Neutrophil (primary cell): ENCODE measurements around the gene MIER2.

Experiments used
- H3K27ac ChIP-seq: fragments of 200-600 bp; sonication (generic); 2 replicates; pipeline ENCODE4 v1.5.1; 2016; ENCODE audit warnings: mild to moderate bottlenecking, moderate library complexity
- H3K27me3 ChIP-seq: fragments of 200-600 bp; sonication (generic); 2 replicates; pipeline ENCODE4 v1.6.0; 2016; ENCODE audit warnings: mild to moderate bottlenecking
- H3K36me3 ChIP-seq: fragments of 200-600 bp; sonication (generic); 2 replicates; pipeline ENCODE4 v1.5.1; 2017
- H3K4me1 ChIP-seq, 2 experiments: fragments of 200-600 bp in 1 of 2; sonication (generic) in 1 of 2; 1 replicate in 1 of 2; 2 replicates in 1 of 2; pipeline versions ENCODE4 v1.5.1 to v1.6.1; 2013 to 2016; ENCODE audit warnings: low read depth in 1 of 2, low read length in 1 of 2, mild to moderate bottlenecking in 1 of 2, moderate library complexity in 1 of 2; ENCODE audit not compliant: control insufficient read depth in 1 of 2, insufficient read depth in 1 of 2
- H3K4me3 ChIP-seq, 2 experiments: fragments of 200-600 bp in 1 of 2; sonication (generic) in 1 of 2; 1 replicate in 1 of 2; 2 replicates in 1 of 2; pipeline ENCODE4 v1.5.1; 2013 to 2016; ENCODE audit warnings: low read depth in 1 of 2, low read length in 1 of 2, mild to moderate bottlenecking in 1 of 2, moderate library complexity in 1 of 2
- H3K9me3 ChIP-seq: fragments of 200-600 bp; sonication (generic); 2 replicates; pipeline ENCODE4 v1.5.1; 2016
- TF ChIP-seq, protein P1 (sequence below): fragments of 200-600 bp; sonication (generic); IDR thresholded peaks from 2 replicates; pipeline ENCODE4 v1.5.1; 2016; ENCODE audit warnings: antibody characterized with exemption

Gene MIER2

DNA sequence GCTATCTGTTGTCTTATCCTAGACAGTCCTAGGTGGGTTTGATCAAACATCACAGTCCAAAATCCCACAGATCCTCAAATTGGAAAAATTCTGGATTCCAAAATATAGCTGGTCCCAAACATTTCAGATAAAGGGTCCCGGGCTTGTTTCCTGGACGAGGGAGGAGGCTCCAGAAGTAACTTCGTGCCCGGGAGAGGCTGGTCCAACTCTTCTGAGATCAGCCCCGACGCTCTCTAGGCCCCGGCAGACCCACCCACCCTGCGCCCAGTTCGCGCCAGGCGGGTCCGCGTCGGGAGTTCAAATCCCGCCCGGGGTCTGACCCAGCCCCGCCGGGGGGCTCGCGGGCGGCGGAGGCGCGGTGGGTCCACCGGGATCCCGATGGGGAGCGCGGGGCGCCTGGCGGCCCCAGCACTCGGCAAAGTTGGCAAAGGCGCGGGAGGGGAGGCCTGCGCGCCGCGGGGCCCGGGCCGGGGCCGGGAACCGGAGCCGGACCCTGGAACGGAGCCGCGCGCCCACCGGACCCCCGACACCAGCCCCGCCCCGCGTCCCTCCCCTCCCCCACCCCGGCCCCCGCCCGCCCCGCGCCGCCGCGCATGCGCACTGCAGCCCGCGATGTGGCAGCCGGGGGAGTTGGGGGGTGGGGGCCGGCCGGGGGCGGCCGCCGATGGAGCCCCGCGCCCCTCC lies 513 bp downstream of the MIER2 start:
- H3K9me3 ChIP-seq = no peaks in the 10 kb centered on the region
- TF ChIP-seq, protein P1, sequence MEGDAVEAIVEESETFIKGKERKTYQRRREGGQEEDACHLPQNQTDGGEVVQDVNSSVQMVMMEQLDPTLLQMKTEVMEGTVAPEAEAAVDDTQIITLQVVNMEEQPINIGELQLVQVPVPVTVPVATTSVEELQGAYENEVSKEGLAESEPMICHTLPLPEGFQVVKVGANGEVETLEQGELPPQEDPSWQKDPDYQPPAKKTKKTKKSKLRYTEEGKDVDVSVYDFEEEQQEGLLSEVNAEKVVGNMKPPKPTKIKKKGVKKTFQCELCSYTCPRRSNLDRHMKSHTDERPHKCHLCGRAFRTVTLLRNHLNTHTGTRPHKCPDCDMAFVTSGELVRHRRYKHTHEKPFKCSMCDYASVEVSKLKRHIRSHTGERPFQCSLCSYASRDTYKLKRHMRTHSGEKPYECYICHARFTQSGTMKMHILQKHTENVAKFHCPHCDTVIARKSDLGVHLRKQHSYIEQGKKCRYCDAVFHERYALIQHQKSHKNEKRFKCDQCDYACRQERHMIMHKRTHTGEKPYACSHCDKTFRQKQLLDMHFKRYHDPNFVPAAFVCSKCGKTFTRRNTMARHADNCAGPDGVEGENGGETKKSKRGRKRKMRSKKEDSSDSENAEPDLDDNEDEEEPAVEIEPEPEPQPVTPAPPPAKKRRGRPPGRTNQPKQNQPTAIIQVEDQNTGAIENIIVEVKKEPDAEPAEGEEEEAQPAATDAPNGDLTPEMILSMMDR = no peak
- H3K36me3 ChIP-seq = no peaks in the 10 kb centered on the region
- peaks cover 6% of the 10 kb centered on the region in 2 experiments for H3K4me1 ChIP-seq
- peaks cover 90% of the 10 kb centered on the region for H3K27me3 ChIP-seq
- no peak overlapping the region for H3K27ac ChIP-seq
- H3K4me3 ChIP-seq = no peak overlapping the region

DNA sequence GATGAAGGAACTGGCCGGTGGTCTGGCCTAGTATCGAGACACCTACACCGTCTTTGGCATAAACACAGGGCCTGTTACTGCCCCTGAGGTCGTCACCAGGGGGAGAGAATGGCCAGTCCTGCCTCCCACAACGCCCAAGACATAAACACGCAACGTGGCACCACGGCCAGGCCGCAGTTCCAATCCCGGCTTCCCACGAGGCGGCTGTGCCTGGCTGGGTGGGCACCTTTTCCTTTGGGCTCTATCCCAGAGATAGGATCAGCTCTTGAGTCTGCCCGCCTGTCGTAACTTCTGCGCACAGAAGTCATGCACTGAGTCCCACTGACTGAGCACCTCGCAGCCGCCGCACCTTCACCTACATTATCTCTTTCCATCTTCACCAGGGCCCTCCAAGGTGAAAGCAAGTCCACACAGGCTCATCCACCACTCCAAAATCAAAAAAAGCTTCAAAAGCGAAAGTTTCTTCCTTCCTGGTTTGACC lies 1.1 kb downstream of the MIER2 start:
- Histone ChIP-seq H3K4me3 (no peak overlapping the region), H3K27ac (no peak overlapping the region), H3K4me1 (peaks cover 6 to 7% of the 10 kb centered on the region in 2 experiments), H3K36me3 (no peaks in the 10 kb centered on the region), H3K9me3 (no peaks in the 10 kb centered on the region), H3K27me3 (peaks cover 89% of the 10 kb centered on the region)
- TF ChIP-seq, protein P1 = no peak

DNA sequence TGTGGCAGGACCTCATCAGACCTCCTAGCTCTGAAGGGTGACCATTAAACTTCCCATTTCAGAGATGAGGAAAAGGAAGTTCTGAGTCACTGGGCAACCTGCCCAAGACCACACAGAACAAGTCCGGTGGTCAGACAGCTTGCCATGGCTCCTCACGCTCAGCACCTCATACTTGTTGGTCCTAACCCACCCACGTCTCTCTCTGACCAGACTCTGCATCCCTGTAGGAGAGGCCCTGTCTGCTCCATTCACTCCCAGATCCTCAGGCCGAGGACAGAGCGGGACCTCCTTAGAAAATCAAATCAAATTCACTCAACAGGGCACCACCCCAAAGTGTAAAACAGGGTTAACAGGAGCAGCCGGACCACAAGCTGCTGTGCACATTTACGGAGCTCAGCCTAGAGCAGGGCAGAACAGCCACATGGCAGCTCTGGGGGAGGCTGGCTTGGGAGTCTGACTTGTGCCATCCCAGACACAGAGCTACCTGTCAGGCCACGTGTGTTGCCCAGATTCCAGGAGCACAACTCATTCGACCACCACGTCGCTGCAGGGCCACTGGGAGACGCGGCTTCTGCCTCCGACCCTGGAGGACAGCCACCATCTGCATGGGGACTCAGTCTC lies 1.7 kb downstream of the MIER2 start:
- Histone ChIP-seq H3K27me3 (peaks cover 83% of the 10 kb centered on the region), H3K4me3 (no peak overlapping the region), H3K36me3 (no peaks in the 10 kb centered on the region), H3K27ac (no peak overlapping the region), H3K9me3 (no peaks in the 10 kb centered on the region), H3K4me1 (peaks cover 6 to 12% of the 10 kb centered on the region in 2 experiments)
- TF ChIP-seq, protein P1 = no peak

DNA sequence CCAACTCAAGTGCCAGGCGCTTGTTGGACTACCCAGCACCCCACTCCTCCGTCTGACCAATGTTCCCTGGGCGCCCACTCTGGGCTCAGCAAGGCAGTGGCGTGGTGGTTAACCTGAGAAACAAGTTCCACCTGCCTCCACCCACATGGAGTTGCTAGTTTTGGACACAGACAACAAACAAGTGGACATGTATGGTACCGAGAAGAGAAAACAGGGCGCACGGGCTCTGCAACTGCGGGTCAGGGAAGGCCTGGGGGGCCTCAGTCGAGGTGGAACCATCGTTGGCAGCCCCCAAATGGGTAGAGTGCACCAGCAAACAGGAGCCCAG lies 2.5 kb downstream of the MIER2 start:
- Histone ChIP-seq H3K9me3 (no peaks in the 10 kb centered on the region), H3K4me3 (no peak overlapping the region), H3K36me3 (no peaks in the 10 kb centered on the region), H3K27me3 (peaks cover 79% of the 10 kb centered on the region), H3K27ac (no peak overlapping the region), H3K4me1 (peaks cover 6 to 12% of the 10 kb centered on the region in 2 experiments)
- TF ChIP-seq, protein P1 = no peak

DNA sequence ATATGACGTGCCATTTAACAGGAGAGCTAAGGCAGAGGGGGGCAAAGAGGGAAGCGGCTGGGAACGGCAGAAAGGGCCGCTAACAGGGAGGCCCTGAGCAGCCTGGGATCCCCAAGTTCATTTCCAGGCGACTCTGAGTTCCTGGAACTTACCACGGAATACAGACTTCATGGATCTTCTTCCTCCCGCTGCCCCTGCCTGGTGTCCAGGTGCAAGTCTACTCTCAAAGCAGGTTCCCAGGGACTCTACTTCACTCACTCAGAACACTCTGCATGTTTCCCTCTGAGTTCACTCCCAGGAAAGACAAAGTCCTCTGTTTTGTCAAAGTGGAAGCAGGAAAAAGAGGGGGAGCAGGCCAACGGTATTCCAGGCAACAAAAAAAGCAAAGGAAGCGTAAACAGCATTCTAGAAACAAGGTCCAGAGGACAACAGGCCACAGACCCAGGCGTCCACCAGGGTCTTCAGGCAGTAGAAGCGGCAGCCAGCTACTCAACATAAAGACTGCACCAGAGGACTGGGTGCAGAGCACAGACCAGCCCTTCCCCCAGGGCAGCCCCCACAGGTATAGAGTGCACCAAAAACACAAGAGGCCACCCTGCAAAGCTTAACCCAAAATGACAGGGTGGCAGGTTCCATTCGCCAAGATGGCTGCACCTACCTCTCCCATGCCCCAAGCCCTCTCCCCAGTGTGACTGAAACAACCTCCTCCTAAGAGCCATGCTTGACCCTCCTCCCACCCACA lies 3.0 kb downstream of the MIER2 start:
- TF ChIP-seq, protein P1 = no peak
- no peaks in the 10 kb centered on the region for H3K36me3 ChIP-seq
- no peaks in the 10 kb centered on the region for H3K9me3 ChIP-seq
- peaks cover 6 to 12% of the 10 kb centered on the region in 2 experiments for H3K4me1 ChIP-seq
- H3K4me3 ChIP-seq = no peak overlapping the region
- peaks cover 74% of the 10 kb centered on the region for H3K27me3 ChIP-seq
- no peak overlapping the region for H3K27ac ChIP-seq
